ENCODE data around the gene LRRC72. TPM values are rescaled to one million over a fixed set of nuclear protein-coding genes. Genes with fewer than 3 reads are reported as not detected.

LRRC72 gene
- total RNA-seq, 1 experiment from 2014 or later: not detected

- CTCF ChIA-PET: no interaction called here
- no peak overlapping the region for H3K9ac ChIP-seq (ENCODE audit: low read length)
- POLR2A ChIA-PET (ENCODE audit: unreplicated experiment): no interaction called here
- DNase-seq (no peak), ATAC-seq (no peak)
- no peak overlapping the region for H3K4me2 ChIP-seq (ENCODE audit: low read length)
- no peak overlapping the region for H3K27ac ChIP-seq (ENCODE audit: low read length)
- H3K27me3 ChIP-seq (ENCODE audit: low read length): no peaks in the 10 kb centered on the region
- H3K9me3 ChIP-seq (ENCODE audit: low read length): no peaks in the 10 kb centered on the region
- H4K20me1 ChIP-seq (ENCODE audit: low read length): no peaks in the 10 kb centered on the region
- H2AFZ ChIP-seq (ENCODE audit: low read length): no peak overlapping the region
- H3K36me3 ChIP-seq (ENCODE audit: low read depth, low read length): no peaks in the 10 kb centered on the region
- H3K79me2 ChIP-seq (ENCODE audit: low read length): no peaks in the 10 kb centered on the region
- H3K4me1 ChIP-seq (ENCODE audit: insufficient read depth, low read length): no peaks in the 10 kb centered on the region
- no TSS peak for BruUV-seq (replicated peaks)
- H3K4me3 ChIP-seq (ENCODE audit: low read length): no peak overlapping the region
- TF ChIP-seq CTCF (conservative IDR thresholded peaks at IDR 0.05; ENCODE audit: low read depth, low read length): no peak
- TF ChIP-seq EZH2 (IDR thresholded peaks at IDR 0.05; ENCODE audit: low read length, unreplicated experiment): no peak
- intact Hi-C loops (cut with micrococcal nuclease): no loop called here
- H3F3A ChIP-seq (ENCODE audit: low read length, unreplicated experiment): no peaks in the 10 kb centered on the region
- no peaks in the 10 kb centered on the region for H3K9me2 ChIP-seq (replicated peaks; ENCODE audit: low read length)
These were observed 15.8 kb downstream of the LRRC72 start for GRCh38 chr7:16542401-16542800.

- TF ChIP-seq EZH2 (IDR thresholded peaks at IDR 0.05; ENCODE audit: low read length, unreplicated experiment) (no peak), EZH2phosphoT487 (IDR thresholded peaks at IDR 0.05; ENCODE audit: borderline replicate concordance, low read length) (no peak), CTCF (conservative IDR thresholded peaks at IDR 0.05; ENCODE audit: low read depth, low read length) (no peak)
- Histone ChIP-seq H3K9ac (ENCODE audit: low read length) (no peak overlapping the region), H3K79me2 (ENCODE audit: low read length) (no peaks in the 10 kb centered on the region), H3F3A (ENCODE audit: low read length, unreplicated experiment) (no peaks in the 10 kb centered on the region), H3K9me3 (ENCODE audit: low read length) (no peaks in the 10 kb centered on the region), H3K4me1 (ENCODE audit: insufficient read depth, low read length) (no peaks in the 10 kb centered on the region), H4K20me1 (ENCODE audit: low read length) (no peaks in the 10 kb centered on the region), H2AFZ (ENCODE audit: low read length) (no peak overlapping the region), H3K4me2 (ENCODE audit: low read length) (no peak overlapping the region), H3K27ac (ENCODE audit: low read length) (no peak overlapping the region), H3K36me3 (ENCODE audit: low read depth, low read length) (no peaks in the 10 kb centered on the region), H3K27me3 (ENCODE audit: low read length) (no peaks in the 10 kb centered on the region), H3K4me3 (ENCODE audit: low read length) (no peak overlapping the region), H3K9me2 (replicated peaks; ENCODE audit: low read length) (no peaks in the 10 kb centered on the region)
- ChIA-PET POLR2A (ENCODE audit: unreplicated experiment) (interaction anchor here (0.5 kb wide), 1 partner anchor 1494 kb away, joined by 3 read pairs; no protein-coding TSS in a partner anchor), CTCF (no interaction called here)
- no TSS peak for BruUV-seq (replicated peaks)
- ATAC-seq: peak; percentile 24; the same call in 1 of the 2 replicates
- intact Hi-C loops (cut with micrococcal nuclease): no loop called here
- peak; percentile 18 for DNase-seq
These were observed 16.8 kb downstream of the LRRC72 start for GRCh38 chr7:16543456-16543855.

- H3K36me3 ChIP-seq (ENCODE audit: low read depth, low read length): no peaks in the 10 kb centered on the region
- H3K9ac ChIP-seq (ENCODE audit: low read length): no peak overlapping the region
- no peaks in the 10 kb centered on the region for H4K20me1 ChIP-seq (ENCODE audit: low read length)
- ChIA-PET POLR2A (ENCODE audit: unreplicated experiment) (no interaction called here), CTCF (no interaction called here)
- no TSS peak for BruUV-seq (replicated peaks)
- H3K4me1 ChIP-seq (ENCODE audit: insufficient read depth, low read length): no peaks in the 10 kb centered on the region
- H3K4me3 ChIP-seq (ENCODE audit: low read length): no peak overlapping the region
- TF ChIP-seq EZH2phosphoT487 (IDR thresholded peaks at IDR 0.05; ENCODE audit: borderline replicate concordance, low read length) (no peak), CTCF (conservative IDR thresholded peaks at IDR 0.05; ENCODE audit: low read depth, low read length) (no peak), EZH2 (IDR thresholded peaks at IDR 0.05; ENCODE audit: low read length, unreplicated experiment) (no peak)
- ATAC-seq: no peak
- no peak overlapping the region for H3K4me2 ChIP-seq (ENCODE audit: low read length)
- H3K27ac ChIP-seq (ENCODE audit: low read length): no peak overlapping the region
- no peak for DNase-seq
- H3K79me2 ChIP-seq (ENCODE audit: low read length): no peaks in the 10 kb centered on the region
- no peaks in the 10 kb centered on the region for H3K9me3 ChIP-seq (ENCODE audit: low read length)
- H3K27me3 ChIP-seq (ENCODE audit: low read length): no peaks in the 10 kb centered on the region
- H3F3A ChIP-seq (ENCODE audit: low read length, unreplicated experiment): no peaks in the 10 kb centered on the region
- no peaks in the 10 kb centered on the region for H3K9me2 ChIP-seq (replicated peaks; ENCODE audit: low read length)
- intact Hi-C loops (cut with micrococcal nuclease): no loop called here
- no peak overlapping the region for H2AFZ ChIP-seq (ENCODE audit: low read length)
These were observed 20.4 kb downstream of the LRRC72 start for GRCh38 chr7:16546921-16547505.

Data from PC-3 (cell line).